Neural progenitor cell (in vitro differentiated cells): ENCODE results near the gene MACROD2. TPM values are rescaled to one million over a fixed set of nuclear protein-coding genes. Genes with fewer than 3 reads are reported as not detected.

Experiments
- DNase-seq: peaks from one replicate; pipeline ENCODE4 v3.0.0-alpha.2; 2016; ENCODE audit warnings: low spot score
- H2AFZ ChIP-seq: fragments of 200-600 bp; sonication (generic); replicated peaks from 2 replicates; pipeline ENCODE4 v1.6.1; 2016; ENCODE audit warnings: antibody characterized with exemption
- H3F3A ChIP-seq: fragments of 200-600 bp; sonication (generic); 2 replicates; pipeline ENCODE4 v1.6.1; 2016; ENCODE audit warnings: antibody characterized with exemption, low read depth
- H3K27ac ChIP-seq: fragments of 200-600 bp; sonication (generic); 2 replicates; pipeline ENCODE4 v1.5.1; 2016; ENCODE audit warnings: mild to moderate bottlenecking
- H3K27me3 ChIP-seq: fragments of 200-600 bp; sonication (generic); 2 replicates; pipeline ENCODE4 v1.6.1; 2016; ENCODE audit warnings: mild to moderate bottlenecking, moderate library complexity
- H3K36me3 ChIP-seq: fragments of 200-600 bp; sonication (generic); 2 replicates; pipeline ENCODE4 v1.5.1; 2016
- H3K4me1 ChIP-seq: fragments of 200-600 bp; sonication (generic); 2 replicates; pipeline ENCODE4 v1.6.1; 2016; ENCODE audit warnings: mixed run types
- H3K4me2 ChIP-seq: fragments of 200-600 bp; sonication (generic); 2 replicates; pipeline ENCODE4 v1.6.1; 2016
- H3K4me3 ChIP-seq: fragments of 200-600 bp; sonication (generic); 2 replicates; pipeline ENCODE4 v1.5.1; 2016
- H3K79me2 ChIP-seq: fragments of 200-600 bp; sonication (generic); 2 replicates; pipeline ENCODE4 v1.6.1; 2016; ENCODE audit warnings: low read depth
- H3K9ac ChIP-seq: fragments of 200-600 bp; sonication (generic); 2 replicates; pipeline ENCODE4 v1.6.1; 2016
- H3K9me3 ChIP-seq: fragments of 200-600 bp; sonication (generic); 2 replicates; pipeline ENCODE4 v1.5.1; 2016; ENCODE audit warnings: low read depth
- H4K20me1 ChIP-seq: fragments of 200-600 bp; sonication (generic); 2 replicates; pipeline ENCODE4 v1.6.1; 2016; ENCODE audit warnings: low read depth
- H3K27ac Mint-ChIP-seq: 3 replicates; pipeline ENCODE4 v1.8.0; 2021; ENCODE audit warnings: mixed read lengths
- H3K27me3 Mint-ChIP-seq: 2 replicates; pipeline ENCODE4 v1.8.0; 2022; ENCODE audit warnings: low read depth, mild to moderate bottlenecking, inconsistent platforms, moderate library complexity, mixed read lengths; ENCODE audit not compliant: insufficient read depth
- H3K36me3 Mint-ChIP-seq: 3 replicates; pipeline ENCODE4 v1.8.0; 2021; ENCODE audit warnings: mixed read lengths
- H3K4me1 Mint-ChIP-seq: 3 replicates; pipeline ENCODE4 v1.8.0; 2021; ENCODE audit warnings: mixed read lengths
- H3K4me3 Mint-ChIP-seq: 3 replicates; pipeline ENCODE4 v1.8.0; 2021; ENCODE audit warnings: mild to moderate bottlenecking, moderate library complexity, mixed read lengths
- H3K9me3 Mint-ChIP-seq: 3 replicates; pipeline ENCODE4 v1.8.0; 2020; ENCODE audit warnings: mixed read lengths
- CTCF ChIP-seq: fragments of 200-600 bp; sonication (generic); IDR thresholded peaks from 2 replicates; pipeline ENCODE4 v1.5.1; 2017; ENCODE audit warnings: antibody characterized with exemption, mild to moderate bottlenecking
- EZH2 ChIP-seq: fragments of 200-600 bp; sonication (generic); IDR thresholded peaks from 2 replicates; pipeline ENCODE4 v1.6.1; 2017; ENCODE audit warnings: antibody characterized with exemption, mild to moderate bottlenecking, moderate library complexity
- EZH2phosphoT487 ChIP-seq: fragments of 200-600 bp; sonication (generic); IDR thresholded peaks from 2 replicates; pipeline ENCODE4 v1.6.1; 2017; ENCODE audit warnings: antibody characterized with exemption
- total RNA-seq: library from RNA; depleted of rRNA; stranded (reverse); fragments of >200 nt; gene quantifications from 2 replicates; pipeline ENCODE4 v1.2.3, GENCODE V29; 2015; ENCODE audit warnings: low replicate concordance

MACROD2 gene
- total RNA-seq, 1 donor from 2014 or later: 11.9 TPM

- no peak overlapping the region for H3K9ac ChIP-seq
- no peak overlapping the region for H3K27ac ChIP-seq
- H3K4me2 ChIP-seq: no peak overlapping the region
- no peaks in the 10 kb centered on the region for H3K9me3 ChIP-seq
- H3F3A ChIP-seq: no peaks in the 10 kb centered on the region
- no peaks in the 10 kb centered on the region for H3K4me1 Mint-ChIP-seq
- H2AFZ ChIP-seq: no peak overlapping the region
- H3K4me3 ChIP-seq: no peak overlapping the region
- no peaks in the 10 kb centered on the region for H3K79me2 ChIP-seq
- peaks cover 5% of the 10 kb centered on the region for H3K9me3 Mint-ChIP-seq
- H3K27me3 ChIP-seq: no peaks in the 10 kb centered on the region
- H3K36me3 ChIP-seq: no peaks in the 10 kb centered on the region
- no peaks in the 10 kb centered on the region for H4K20me1 ChIP-seq
- peaks cover 3% of the 10 kb centered on the region for H3K27me3 Mint-ChIP-seq
- no peak overlapping the region for H3K27ac Mint-ChIP-seq
- no peaks in the 10 kb centered on the region for H3K36me3 Mint-ChIP-seq
- H3K4me1 ChIP-seq: no peaks in the 10 kb centered on the region
- H3K4me3 Mint-ChIP-seq: no peak overlapping the region
- no peak for DNase-seq
- TF ChIP-seq CTCF (no peak), EZH2phosphoT487 (no peak), EZH2 (no peak)
Observed at GRCh38 chr20:15838466-15838865, 1843.2 kb downstream of the MACROD2 start.

GRCh38 chr20:15840636-15841301 is 1845.5 kb downstream of the MACROD2 start:
- no peaks in the 10 kb centered on the region for H3K27me3 ChIP-seq
- Mint-ChIP-seq H3K9me3 (peaks cover 5% of the 10 kb centered on the region), H3K36me3 (no peaks in the 10 kb centered on the region), H3K4me1 (no peaks in the 10 kb centered on the region), H3K4me3 (no peak overlapping the region), H3K27ac (no peak overlapping the region), H3K27me3 (peaks cover 5% of the 10 kb centered on the region)
- no peak overlapping the region for H3K9ac ChIP-seq
- H3K36me3 ChIP-seq: no peaks in the 10 kb centered on the region
- TF ChIP-seq EZH2phosphoT487 (no peak), EZH2 (no peak), CTCF (no peak)
- no peaks in the 10 kb centered on the region for H3K4me1 ChIP-seq
- no peak overlapping the region for H3K4me2 ChIP-seq
- no peak overlapping the region for H3K27ac ChIP-seq
- H3F3A ChIP-seq: no peaks in the 10 kb centered on the region
- no peak overlapping the region for H3K4me3 ChIP-seq
- no peaks in the 10 kb centered on the region for H3K79me2 ChIP-seq
- H2AFZ ChIP-seq: no peak overlapping the region
- H3K9me3 ChIP-seq: no peaks in the 10 kb centered on the region
- no peak for DNase-seq
- no peaks in the 10 kb centered on the region for H4K20me1 ChIP-seq

- Mint-ChIP-seq H3K27ac (no peak overlapping the region), H3K4me3 (no peak overlapping the region), H3K9me3 (peaks cover 5% of the 10 kb centered on the region), H3K27me3 (peaks cover 5% of the 10 kb centered on the region), H3K4me1 (no peaks in the 10 kb centered on the region), H3K36me3 (no peaks in the 10 kb centered on the region)
- no peaks in the 10 kb centered on the region for H4K20me1 ChIP-seq
- H3K4me3 ChIP-seq: no peak overlapping the region
- no peaks in the 10 kb centered on the region for H3K27me3 ChIP-seq
- no peak overlapping the region for H3K4me2 ChIP-seq
- H3K9me3 ChIP-seq: no peaks in the 10 kb centered on the region
- H3F3A ChIP-seq: no peaks in the 10 kb centered on the region
- H3K9ac ChIP-seq: no peak overlapping the region
- TF ChIP-seq CTCF: peak; percentile 14
- TF ChIP-seq EZH2: no peak
- H3K79me2 ChIP-seq: no peaks in the 10 kb centered on the region
- no peak for DNase-seq
- H3K4me1 ChIP-seq: no peaks in the 10 kb centered on the region
- H2AFZ ChIP-seq: no peak overlapping the region
- H3K36me3 ChIP-seq: no peaks in the 10 kb centered on the region
- no peak overlapping the region for H3K27ac ChIP-seq
Observed at GRCh38 chr20:15842872-15843271, 1847.6 kb downstream of the MACROD2 start.
